Peyer's patch (tissue), 4 donors: ENCODE results near the gene CLMN. TPM values are rescaled to one million over a fixed set of nuclear protein-coding genes. Genes with fewer than 3 reads are reported as not detected.

ENCODE experiments used
- DNase-seq, 3 donors: peaks; one replicate each; pipeline ENCODE4 v3.0.0-alpha.2; 2017 to 2019
- H3K27ac ChIP-seq, 4 donors: fragments of 200-600 bp; sonication (generic); one replicate each; pipeline ENCODE4 v1.5.1; 2016 to 2019
- H3K27me3 ChIP-seq, 2 donors: fragments of 200-600 bp; sonication (generic); one replicate each; pipeline ENCODE4 v1.5.1; 2019
- H3K36me3 ChIP-seq, 3 donors: fragments of 200-600 bp; sonication (generic); one replicate each; pipeline ENCODE4 v1.5.1; 2016 to 2019
- H3K4me1 ChIP-seq, 4 donors: fragments of 200-600 bp; sonication (generic); one replicate each; pipeline ENCODE4 v1.5.1; 2016 to 2019
- H3K4me3 ChIP-seq, 4 donors: fragments of 200-600 bp; sonication (generic); 1 replicate in 3 of 4; 2 replicates in 1 of 4; pipeline ENCODE4 v1.5.1; 2016 to 2019; ENCODE audit warnings: mild to moderate bottlenecking in 1 of 4
- H3K9me3 ChIP-seq, 4 donors: fragments of 200-600 bp; sonication (generic); one replicate each; pipeline ENCODE4 v1.5.1; 2016 to 2019; ENCODE audit warnings: mild to moderate bottlenecking in 1 of 4
- POLR2A ChIP-seq, 2 donors: fragments of 450-650 bp; IDR thresholded peaks; one replicate each; pipeline ENCODE4 v1.5.1; 2017; ENCODE audit warnings: antibody characterized with exemption in 2 of 2, mild to moderate bottlenecking in 2 of 2, moderate library complexity in 2 of 2
- total RNA-seq, 4 donors: library from RNA; depleted of rRNA; stranded (reverse); fragments of >200 nt; gene quantifications; one replicate each; pipeline ENCODE4 v1.1.0, GENCODE V29; 2016
- TF ChIP-seq, protein P1 (sequence below), 6 experiments: fragments of 450-650 bp in 4 of 6; fragments of 200-600 bp in 2 of 6; sonication (generic) in 1 of 6; IDR thresholded peaks; one replicate each; pipeline ENCODE4 v1.5.1; 2017 to 2019; ENCODE audit warnings: antibody characterized with exemption in 6 of 6, mild to moderate bottlenecking in 3 of 6, moderate library complexity in 1 of 6

CLMN gene
- total RNA-seq, 4 donors from 2014 or later: 18.7 to 38.8 (median 36.4) TPM

DNA sequence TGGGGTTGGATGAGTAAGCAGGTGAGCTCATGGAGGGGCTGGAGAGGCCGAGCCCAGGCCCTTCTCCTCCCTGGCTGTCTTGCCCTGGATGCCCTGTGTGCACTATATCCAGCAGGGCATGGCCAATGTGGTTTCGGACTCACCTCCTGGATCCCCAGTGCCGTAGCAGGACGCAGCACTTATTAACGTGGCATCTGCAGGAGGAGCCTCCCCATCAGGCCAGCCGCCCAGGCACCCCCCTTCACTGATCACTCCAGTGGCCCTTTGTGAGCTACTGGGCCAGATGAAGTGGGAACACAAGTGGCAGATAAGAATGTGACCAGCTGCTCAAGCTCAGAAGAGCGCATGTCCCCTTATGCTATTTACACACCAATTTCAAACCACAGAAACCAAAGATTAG is 119.3 kb downstream of the CLMN start:
- Histone ChIP-seq H3K9me3 (no peaks in the 10 kb centered on the region), H3K4me3 (no peak overlapping the region), H3K27ac (no peak overlapping the region), H3K27me3 (no peaks in the 10 kb centered on the region), H3K36me3 (peaks cover 0 to 22% (median 0%) of the 10 kb centered on the region in 3 donors), H3K4me1 (no peaks in the 10 kb centered on the region)
- no peak for DNase-seq
- TF ChIP-seq, protein P1, sequence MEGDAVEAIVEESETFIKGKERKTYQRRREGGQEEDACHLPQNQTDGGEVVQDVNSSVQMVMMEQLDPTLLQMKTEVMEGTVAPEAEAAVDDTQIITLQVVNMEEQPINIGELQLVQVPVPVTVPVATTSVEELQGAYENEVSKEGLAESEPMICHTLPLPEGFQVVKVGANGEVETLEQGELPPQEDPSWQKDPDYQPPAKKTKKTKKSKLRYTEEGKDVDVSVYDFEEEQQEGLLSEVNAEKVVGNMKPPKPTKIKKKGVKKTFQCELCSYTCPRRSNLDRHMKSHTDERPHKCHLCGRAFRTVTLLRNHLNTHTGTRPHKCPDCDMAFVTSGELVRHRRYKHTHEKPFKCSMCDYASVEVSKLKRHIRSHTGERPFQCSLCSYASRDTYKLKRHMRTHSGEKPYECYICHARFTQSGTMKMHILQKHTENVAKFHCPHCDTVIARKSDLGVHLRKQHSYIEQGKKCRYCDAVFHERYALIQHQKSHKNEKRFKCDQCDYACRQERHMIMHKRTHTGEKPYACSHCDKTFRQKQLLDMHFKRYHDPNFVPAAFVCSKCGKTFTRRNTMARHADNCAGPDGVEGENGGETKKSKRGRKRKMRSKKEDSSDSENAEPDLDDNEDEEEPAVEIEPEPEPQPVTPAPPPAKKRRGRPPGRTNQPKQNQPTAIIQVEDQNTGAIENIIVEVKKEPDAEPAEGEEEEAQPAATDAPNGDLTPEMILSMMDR (IDR thresholded peaks at IDR 0.05): no peak
- no peak for TF ChIP-seq POLR2A (IDR thresholded peaks at IDR 0.05)

DNA sequence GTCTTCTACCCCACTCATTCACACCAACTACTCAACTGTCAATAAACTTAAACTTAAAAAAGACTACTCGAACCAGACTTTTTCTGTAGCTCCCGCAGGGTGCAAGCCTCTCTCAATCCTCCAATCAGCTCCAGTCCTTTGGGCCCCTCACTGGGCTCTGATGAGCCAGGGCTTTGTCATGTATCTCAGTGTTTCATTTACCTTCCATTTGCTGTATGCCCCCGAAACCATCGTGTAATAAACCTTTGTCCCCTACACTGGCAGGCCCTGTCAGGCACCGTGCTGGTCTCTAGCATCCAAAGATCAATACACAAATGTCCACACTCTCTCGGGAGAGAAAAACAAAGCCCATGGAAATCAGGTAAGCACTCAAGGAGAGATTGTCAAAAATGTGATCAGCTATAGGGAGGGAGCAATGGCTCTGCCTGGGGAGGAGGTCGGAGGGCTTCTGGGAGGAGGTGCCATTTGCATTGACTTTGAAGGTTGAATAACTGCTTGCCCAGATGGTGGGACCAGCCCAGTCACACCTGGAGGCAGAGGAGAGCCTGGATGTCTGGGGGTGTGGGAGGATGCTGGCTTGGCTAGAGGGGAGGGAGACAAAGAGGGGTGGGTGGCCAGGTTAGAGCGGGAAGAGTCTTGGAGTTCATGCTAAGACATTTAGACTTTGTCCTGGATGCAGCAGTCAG is 120.3 kb downstream of the CLMN start:
- no peak for TF ChIP-seq POLR2A (IDR thresholded peaks at IDR 0.05)
- TF ChIP-seq, protein P1 (IDR thresholded peaks at IDR 0.05): no peak
- no peak for DNase-seq
- Histone ChIP-seq H3K27me3 (no peaks in the 10 kb centered on the region), H3K4me3 (no peak overlapping the region), H3K27ac (no peak overlapping the region), H3K36me3 (peaks cover 0 to 22% (median 0%) of the 10 kb centered on the region in 3 donors), H3K9me3 (no peaks in the 10 kb centered on the region), H3K4me1 (no peaks in the 10 kb centered on the region)

DNA sequence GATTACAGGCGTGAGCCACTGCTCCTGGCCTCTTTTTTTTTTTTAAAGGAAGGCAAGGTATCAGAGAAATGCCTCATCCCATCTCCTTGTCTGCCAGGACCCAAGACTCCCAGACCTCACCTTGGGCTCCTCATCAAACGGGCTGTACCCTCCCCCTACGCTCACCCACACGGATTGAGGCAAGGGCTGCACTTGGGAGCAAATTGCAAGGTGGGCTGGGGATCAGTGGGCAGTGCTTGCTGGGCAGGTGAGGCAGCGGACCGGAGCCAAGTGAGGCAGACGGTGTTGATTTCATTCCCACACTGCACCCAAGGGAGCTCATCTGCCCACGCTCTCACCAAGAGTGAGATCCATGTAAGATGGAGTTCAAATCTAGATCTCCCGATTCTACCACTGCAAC is 121.4 kb downstream of the CLMN start:
- no peak for TF ChIP-seq POLR2A (IDR thresholded peaks at IDR 0.05)
- TF ChIP-seq, protein P1 (IDR thresholded peaks at IDR 0.05): no peak
- Histone ChIP-seq H3K27me3 (no peaks in the 10 kb centered on the region), H3K27ac (no peak overlapping the region), H3K36me3 (peaks cover 0 to 14% (median 0%) of the 10 kb centered on the region in 3 donors), H3K4me1 (no peaks in the 10 kb centered on the region), H3K9me3 (no peaks in the 10 kb centered on the region), H3K4me3 (no peak overlapping the region)
- no peak for DNase-seq

DNA sequence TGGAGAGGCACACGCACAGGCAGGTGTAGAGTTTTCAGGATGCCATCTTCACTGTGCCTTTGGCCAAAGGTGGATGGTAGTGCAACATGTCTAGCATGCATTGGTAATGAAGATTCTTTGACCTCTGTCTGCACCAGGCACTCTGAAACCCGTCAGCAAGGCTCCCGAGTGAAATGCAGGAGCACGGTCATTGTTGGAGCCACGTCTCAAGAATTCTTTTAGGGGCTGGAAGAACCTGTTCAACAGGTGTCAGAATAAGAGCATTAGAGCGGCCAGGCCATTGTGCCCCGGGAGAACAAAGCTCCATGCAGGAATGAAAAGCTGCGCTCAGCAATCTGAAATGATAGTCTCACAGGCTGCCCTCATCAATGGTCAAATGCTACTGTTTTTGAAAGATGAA is 122.2 kb downstream of the CLMN start:
- H3K4me3 ChIP-seq: no peak overlapping the region
- H3K36me3 ChIP-seq: peaks cover 0 to 6% (median 0%) of the 10 kb centered on the region in 3 donors
- H3K9me3 ChIP-seq: no peaks in the 10 kb centered on the region
- no peaks in the 10 kb centered on the region for H3K27me3 ChIP-seq
- H3K4me1 ChIP-seq: no peaks in the 10 kb centered on the region
- TF ChIP-seq, protein P1 (IDR thresholded peaks at IDR 0.05): no peak
- no peak for TF ChIP-seq POLR2A (IDR thresholded peaks at IDR 0.05)
- DNase-seq: no peak
- H3K27ac ChIP-seq: no peak overlapping the region

DNA sequence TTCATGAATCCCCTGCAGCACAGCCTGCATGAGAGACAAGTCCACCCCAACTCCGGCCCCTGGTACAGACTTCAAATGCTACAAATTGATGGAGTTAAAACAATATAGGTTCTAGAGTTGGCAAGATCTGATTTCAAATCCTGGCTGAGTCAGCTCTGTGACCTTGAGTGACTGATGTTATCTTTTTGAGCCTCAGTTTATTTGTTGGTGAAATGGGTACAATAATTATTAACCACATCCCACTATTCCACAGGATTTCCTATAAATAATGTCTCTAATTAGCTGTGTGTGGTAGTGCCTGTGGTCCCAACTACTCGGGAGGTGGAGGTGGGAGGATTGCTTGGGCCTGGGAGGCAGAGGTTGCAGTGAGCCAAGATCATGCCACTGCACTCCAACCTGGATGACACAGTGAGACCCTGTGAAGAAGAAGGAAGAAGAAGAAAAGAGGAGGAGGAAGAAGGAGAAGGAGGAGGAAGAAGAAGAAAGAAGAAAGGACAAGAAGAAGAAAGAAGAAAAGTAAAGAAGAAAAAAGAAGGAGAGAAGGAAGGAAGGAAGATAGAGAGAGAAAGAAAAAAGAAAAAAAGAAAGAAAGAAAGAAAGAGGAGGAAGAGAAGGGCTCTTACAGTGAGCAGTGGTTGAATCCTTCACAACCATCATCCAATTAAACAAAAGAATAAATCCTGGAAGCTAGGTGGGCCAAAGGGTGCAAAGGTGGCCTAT is 122.7 kb downstream of the CLMN start:
- Histone ChIP-seq H3K9me3 (no peaks in the 10 kb centered on the region), H3K27ac (no peak overlapping the region), H3K4me3 (no peak overlapping the region), H3K4me1 (no peaks in the 10 kb centered on the region), H3K36me3 (peaks cover 0 to under 1% (median 0%) of the 10 kb centered on the region in 3 donors), H3K27me3 (no peaks in the 10 kb centered on the region)
- TF ChIP-seq, protein P1 (IDR thresholded peaks at IDR 0.05): no peak
- TF ChIP-seq POLR2A (IDR thresholded peaks at IDR 0.05): no peak
- no peak for DNase-seq
